ENCODE data around the gene TP53AIP1.

The TP53AIP1 gene

GRCh38 chr11:128940603-128941002 is 2.1 kb downstream of the TP53AIP1 start:
- in situ Hi-C loops (cut with HindIII; ENCODE audit: low pct_unique_long_range_greater_than_20kb, low sequenced_read_pairs), result no loop called here
- DNase-seq (ENCODE audit: low read depth in 1 of 2, low spot score in 1 of 2), result no peak
- no peak for TF ChIP-seq JUND (IDR thresholded peaks at IDR 0.05; ENCODE audit: low read depth)

- in situ Hi-C loops (cut with HindIII; ENCODE audit: low pct_unique_long_range_greater_than_20kb, low sequenced_read_pairs), result no loop called here
- DNase-seq (ENCODE audit: low read depth in 1 of 2, low spot score in 1 of 2), result no peak
- TF ChIP-seq JUND (IDR thresholded peaks at IDR 0.05; ENCODE audit: low read depth), result no peak
Observed at GRCh38 chr11:128940156-128940555, 2.5 kb downstream of the TP53AIP1 start.

- TF ChIP-seq JUND (IDR thresholded peaks at IDR 0.05; ENCODE audit: low read depth), result no peak
- no peak for DNase-seq (ENCODE audit: low read depth in 1 of 2, low spot score in 1 of 2)
Observed at GRCh38 chr11:128939591-128939990, 3.1 kb downstream of the TP53AIP1 start.

GRCh38 chr11:128938156-128938885 is 4.3 kb downstream of the TP53AIP1 start:
- in situ Hi-C loops (cut with HindIII; ENCODE audit: low pct_unique_long_range_greater_than_20kb, low sequenced_read_pairs), result no loop called here
- no peak for DNase-seq (ENCODE audit: low read depth in 1 of 2, low spot score in 1 of 2)
- no peak for TF ChIP-seq JUND (IDR thresholded peaks at IDR 0.05; ENCODE audit: low read depth)

More at GRCh38 chr11:128939591-128939990, 3.1 kb downstream of the TP53AIP1 start:
- in situ Hi-C loops (cut with HindIII; ENCODE audit: low pct_unique_long_range_greater_than_20kb, low sequenced_read_pairs), result no loop called here

- in situ Hi-C loops (cut with HindIII; ENCODE audit: low pct_unique_long_range_greater_than_20kb, low sequenced_read_pairs), result no loop called here
- TF ChIP-seq JUND (IDR thresholded peaks at IDR 0.05; ENCODE audit: low read depth), result no peak
Observed at GRCh38 chr11:128937480-128937879, 5.2 kb downstream of the TP53AIP1 start.

GRCh38 chr11:128936606-128937251 is 5.9 kb downstream of the TP53AIP1 start:
- no peak for DNase-seq (ENCODE audit: low read depth in 1 of 2, low spot score in 1 of 2)
- TF ChIP-seq JUND (IDR thresholded peaks at IDR 0.05; ENCODE audit: low read depth), result no peak
- in situ Hi-C loops (cut with HindIII; ENCODE audit: low pct_unique_long_range_greater_than_20kb, low sequenced_read_pairs), result no loop called here

More at GRCh38 chr11:128937480-128937879, 5.2 kb downstream of the TP53AIP1 start:
- DNase-seq (ENCODE audit: low read depth in 1 of 2, low spot score in 1 of 2), result no peak

GRCh38 chr11:128934926-128935325 is 7.7 kb downstream of the TP53AIP1 start:
- in situ Hi-C loops (cut with HindIII; ENCODE audit: low pct_unique_long_range_greater_than_20kb, low sequenced_read_pairs), result no loop called here
- no peak for TF ChIP-seq JUND (IDR thresholded peaks at IDR 0.05; ENCODE audit: low read depth)
- no peak for DNase-seq (ENCODE audit: low read depth in 1 of 2, low spot score in 1 of 2)

GRCh38 chr11:128934351-128934750 is 8.3 kb downstream of the TP53AIP1 start:
- TF ChIP-seq JUND (IDR thresholded peaks at IDR 0.05; ENCODE audit: low read depth), result no peak
- no peak for DNase-seq (ENCODE audit: low read depth in 1 of 2, low spot score in 1 of 2)
- in situ Hi-C loops (cut with HindIII; ENCODE audit: low pct_unique_long_range_greater_than_20kb, low sequenced_read_pairs), result no loop called here

GRCh38 chr11:128933481-128934178 is 9.0 kb downstream of the TP53AIP1 start:
- DNase-seq (ENCODE audit: low read depth in 1 of 2, low spot score in 1 of 2), result no peak
- TF ChIP-seq JUND (IDR thresholded peaks at IDR 0.05; ENCODE audit: low read depth), result no peak
- in situ Hi-C loops (cut with HindIII; ENCODE audit: low pct_unique_long_range_greater_than_20kb, low sequenced_read_pairs), result no loop called here

- no peak for DNase-seq (ENCODE audit: low read depth in 1 of 2, low spot score in 1 of 2)
- TF ChIP-seq JUND (IDR thresholded peaks at IDR 0.05; ENCODE audit: low read depth), result no peak
- in situ Hi-C loops (cut with HindIII; ENCODE audit: low pct_unique_long_range_greater_than_20kb, low sequenced_read_pairs), result no loop called here
Observed at GRCh38 chr11:128931668-128932067, 11.0 kb downstream of the TP53AIP1 start.

- DNase-seq (ENCODE audit: low read depth in 1 of 2, low spot score in 1 of 2), result no peak
- in situ Hi-C loops (cut with HindIII; ENCODE audit: low pct_unique_long_range_greater_than_20kb, low sequenced_read_pairs), result no loop called here
- TF ChIP-seq JUND (IDR thresholded peaks at IDR 0.05; ENCODE audit: low read depth), result no peak
Observed at GRCh38 chr11:128931066-128931465, 11.6 kb downstream of the TP53AIP1 start.

GRCh38 chr11:128929991-128930390 is 12.7 kb downstream of the TP53AIP1 start:
- in situ Hi-C loops (cut with HindIII; ENCODE audit: low pct_unique_long_range_greater_than_20kb, low sequenced_read_pairs), result no loop called here
- TF ChIP-seq JUND (IDR thresholded peaks at IDR 0.05; ENCODE audit: low read depth), result no peak
- no peak for DNase-seq (ENCODE audit: low read depth in 1 of 2, low spot score in 1 of 2)

- no peak for TF ChIP-seq JUND (IDR thresholded peaks at IDR 0.05; ENCODE audit: low read depth)
- DNase-seq (ENCODE audit: low read depth in 1 of 2, low spot score in 1 of 2), result no peak
- in situ Hi-C loops (cut with HindIII; ENCODE audit: low pct_unique_long_range_greater_than_20kb, low sequenced_read_pairs), result no loop called here
Observed at GRCh38 chr11:128929468-128929867, 13.2 kb downstream of the TP53AIP1 start.
